Measurements from ENCODE around the gene ZFR2. TPM values are rescaled to one million over a fixed set of nuclear protein-coding genes. Genes with fewer than 3 reads are reported as not detected.
"Not testable (repeated sequence)": the region's sequence is repeated elsewhere in the genome, so short reads cannot be mapped to it uniquely, and the experiment has no call there.

ZFR2 gene
- total and polyA plus RNA-seq, 10 donors = 0.11 to 0.92 (median 0.33) TPM; not detected in 3

GRCh38 chr19:3761382-3762129, 107.3 kb downstream of the ZFR2 start, which contains the start of gene APBA3:
TSS of gene APBA3 (minus strand) at chr19:3761692. CDS start at chr19:3760264, 1,428 bp downstream.
- TF ChIP-seq POLR2A (IDR thresholded peaks at IDR 0.05) (peak; percentile 28 to 76 (median 45)), POLR2AphosphoS5 (IDR thresholded peaks at IDR 0.05) (peak; percentile 96 to 97 (median 97))
- TF ChIP-seq, protein P1, sequence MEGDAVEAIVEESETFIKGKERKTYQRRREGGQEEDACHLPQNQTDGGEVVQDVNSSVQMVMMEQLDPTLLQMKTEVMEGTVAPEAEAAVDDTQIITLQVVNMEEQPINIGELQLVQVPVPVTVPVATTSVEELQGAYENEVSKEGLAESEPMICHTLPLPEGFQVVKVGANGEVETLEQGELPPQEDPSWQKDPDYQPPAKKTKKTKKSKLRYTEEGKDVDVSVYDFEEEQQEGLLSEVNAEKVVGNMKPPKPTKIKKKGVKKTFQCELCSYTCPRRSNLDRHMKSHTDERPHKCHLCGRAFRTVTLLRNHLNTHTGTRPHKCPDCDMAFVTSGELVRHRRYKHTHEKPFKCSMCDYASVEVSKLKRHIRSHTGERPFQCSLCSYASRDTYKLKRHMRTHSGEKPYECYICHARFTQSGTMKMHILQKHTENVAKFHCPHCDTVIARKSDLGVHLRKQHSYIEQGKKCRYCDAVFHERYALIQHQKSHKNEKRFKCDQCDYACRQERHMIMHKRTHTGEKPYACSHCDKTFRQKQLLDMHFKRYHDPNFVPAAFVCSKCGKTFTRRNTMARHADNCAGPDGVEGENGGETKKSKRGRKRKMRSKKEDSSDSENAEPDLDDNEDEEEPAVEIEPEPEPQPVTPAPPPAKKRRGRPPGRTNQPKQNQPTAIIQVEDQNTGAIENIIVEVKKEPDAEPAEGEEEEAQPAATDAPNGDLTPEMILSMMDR (IDR thresholded peaks at IDR 0.05 in 8 of 11, conservative IDR thresholded peaks at IDR 0.05 in 3 of 11) = peak; percentile 59 to 85 (median 74)
- intact Hi-C loops (cut with DNase I; ENCODE audit: low total_unique reads) = no loop called here
- Histone ChIP-seq H3K27ac (peak within 1 kb of the TSS; percentile 93 to 100 (median 99)), H3K4me3 (peak within 1 kb of the TSS; percentile 51 to 87 (median 74)), H3K27me3 (replicated peaks in 1 of 7) (no peaks in the 10 kb centered on the region), H3K9me3 (no peaks in the 10 kb centered on the region), H3K36me3 (peaks cover 0 to 54% (median 39%) of the 10 kb centered on the region in 6 donors), H3K4me1 (peaks cover 32 to 79% (median 55%) of the 10 kb centered on the region in 6 donors)
- WGBS, 5 donors = 2 to 5% (median 4%) methylated on average over 40 to 45 of the region's 45 CpGs
- DNase-seq = peak; percentile 97

- H3K27me3 ChIP-seq (replicated peaks in 1 of 7) = no peaks in the 10 kb centered on the region
- 30 to 51% (median 41%) methylated on average over 4 to 7 of the region's 7 CpGs for WGBS, 5 donors
- peaks cover 0 to 54% (median 34%) of the 10 kb centered on the region in 6 donors for H3K36me3 ChIP-seq
- DNase-seq = no peak
- H3K9me3 ChIP-seq = no peaks in the 10 kb centered on the region
- H3K4me3 ChIP-seq = peak overlapping the region; percentile 51 to 87 (median 74)
- intact Hi-C loops (cut with DNase I; ENCODE audit: low total_unique reads) = no loop called here
- H3K27ac ChIP-seq = peak overlapping the region; percentile 93 to 100 (median 99)
- peaks cover 32 to 80% (median 53%) of the 10 kb centered on the region in 6 donors for H3K4me1 ChIP-seq
- TF ChIP-seq, protein P1 (IDR thresholded peaks at IDR 0.05 in 8 of 11, conservative IDR thresholded peaks at IDR 0.05 in 3 of 11) = no peak
- no peak for TF ChIP-seq POLR2A (IDR thresholded peaks at IDR 0.05)
Observed at GRCh38 chr19:3760871-3761361, 107.9 kb downstream of the ZFR2 start.

DNA sequence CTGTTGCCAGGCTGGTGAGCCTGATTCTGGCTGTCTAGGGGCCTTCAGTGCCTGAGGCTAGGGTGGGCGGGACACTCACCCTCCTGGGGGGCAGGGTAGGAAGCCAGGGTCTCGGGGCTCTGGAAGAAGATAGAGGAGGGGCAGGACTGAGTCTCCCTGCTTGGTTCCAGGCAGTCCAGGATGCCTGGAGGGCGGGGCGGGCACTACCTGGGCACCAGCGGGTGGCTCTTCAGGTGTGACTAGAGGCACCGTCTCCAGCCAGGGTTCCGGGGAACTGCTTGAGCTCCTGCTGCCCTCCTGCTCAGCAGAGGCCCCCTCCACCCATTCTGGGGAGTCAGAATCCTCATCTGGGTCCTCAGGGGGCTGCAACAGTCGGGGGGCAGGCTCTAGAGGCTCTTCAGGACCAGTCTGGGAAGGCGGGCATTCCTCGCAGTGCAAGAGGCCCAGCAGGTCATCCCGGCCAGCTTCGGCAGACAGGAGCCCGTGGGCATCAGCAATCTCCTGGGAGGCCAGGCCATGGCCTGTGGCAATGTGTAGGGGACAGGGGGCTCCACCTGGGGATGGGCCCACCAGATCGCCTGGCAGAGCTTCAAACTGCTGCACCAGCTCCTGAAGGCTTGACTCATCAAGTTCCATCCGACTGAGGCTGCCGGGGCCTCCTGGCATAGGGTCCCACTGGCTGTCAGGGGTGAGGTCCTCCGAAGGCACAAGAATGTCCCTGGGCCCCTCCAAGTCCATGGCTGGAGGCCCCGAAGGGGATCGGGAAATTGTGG, 109.2 kb downstream of the ZFR2 start:
- no peaks in the 10 kb centered on the region for H3K9me3 ChIP-seq
- no peaks in the 10 kb centered on the region for H3K27me3 ChIP-seq (replicated peaks in 1 of 7)
- WGBS, 5 donors = 89 to 94% (median 90%) methylated on average over 8 to 19 of the region's 19 CpGs
- intact Hi-C loops (cut with DNase I; ENCODE audit: low total_unique reads) = no loop called here
- no peak for DNase-seq
- no peak overlapping the region for H3K27ac ChIP-seq
- peak overlapping the region in 1 of 8 donors; percentile 77 for H3K4me3 ChIP-seq
- H3K36me3 ChIP-seq = peaks cover 0 to 51% (median 24%) of the 10 kb centered on the region in 6 donors
- TF ChIP-seq POLR2A (IDR thresholded peaks at IDR 0.05) (no peak), POLR2AphosphoS5 (IDR thresholded peaks at IDR 0.05) (no peak)
- TF ChIP-seq, protein P1 (IDR thresholded peaks at IDR 0.05 in 8 of 11, conservative IDR thresholded peaks at IDR 0.05 in 3 of 11) = no peak
- peaks cover 32 to 92% (median 53%) of the 10 kb centered on the region in 6 donors for H3K4me1 ChIP-seq

DNA sequence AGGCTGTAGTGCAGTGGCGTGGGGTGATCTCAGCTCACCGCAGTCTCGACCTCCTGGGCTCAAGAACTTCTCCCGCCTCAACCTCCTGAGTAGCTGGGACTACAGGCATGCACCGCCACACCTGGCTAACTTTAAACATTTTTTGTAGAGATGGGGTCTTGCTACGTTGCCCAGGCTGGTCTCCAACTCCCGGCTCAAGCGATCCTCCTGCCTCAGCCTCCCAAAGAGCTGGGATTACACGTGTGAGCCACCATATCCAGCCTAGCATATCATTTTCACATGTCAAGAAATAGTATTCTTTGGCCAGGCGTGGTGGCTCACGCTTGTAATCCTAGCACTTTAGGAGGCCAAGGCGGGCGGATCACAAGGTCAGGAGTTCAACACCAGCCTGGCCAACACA, 110.5 kb downstream of the ZFR2 start:
- H3K4me1 ChIP-seq = peaks cover 27 to 80% (median 44%) of the 10 kb centered on the region in 6 donors
- WGBS, 5 donors = 95 to 99% (median 97%) methylated on average over 13 of the region's 13 CpGs
- DNase-seq; H3K27me3 ChIP-seq (replicated peaks in 1 of 7); H3K4me3 ChIP-seq; intact Hi-C loops (cut with DNase I; ENCODE audit: low total_unique reads); H3K9me3 ChIP-seq; H3K27ac ChIP-seq: not testable (repeated sequence)
- peaks cover 0 to 65% (median 37%) of the 10 kb centered on the region in 6 donors for H3K36me3 ChIP-seq

- intact Hi-C loops (cut with DNase I; ENCODE audit: low total_unique reads); H3K9me3 ChIP-seq; H3K27me3 ChIP-seq (replicated peaks in 1 of 7); H3K4me3 ChIP-seq; H3K27ac ChIP-seq; DNase-seq: not testable (repeated sequence)
- WGBS, 5 donors = 96 to 97% (median 96%) methylated on average over 7 of the region's 7 CpGs
- Histone ChIP-seq H3K4me1 (peaks cover 24 to 76% (median 40%) of the 10 kb centered on the region in 6 donors), H3K36me3 (peaks cover under 1 to 71% (median 43%) of the 10 kb centered on the region in 6 donors)
Observed at GRCh38 chr19:3757705-3758104, 111.1 kb downstream of the ZFR2 start.

All from spleen (tissue), 11 donors.